DND-41 (cell line): ENCODE results near the gene S100A14.

Experiments
- ATAC-seq: fragments of 200-7000 bp; cut with Tn5 transposase; 3 replicates; pipeline ENCODE4 v1.9.1; 2021; ENCODE audit warnings: low read depth; ENCODE audit not compliant: insufficient read depth
- DNase-seq: peaks from one replicate; pipeline ENCODE4 v3.0.0-alpha.2; 2020
- H2AFZ ChIP-seq: 2 replicates; pipeline ENCODE4 v1.6.0; 2012; ENCODE audit warnings: low read depth, low read length
- H3K27ac ChIP-seq: 2 replicates; pipeline ENCODE4 v1.5.1; 2012; ENCODE audit warnings: low read length, inconsistent platforms
- H3K27me3 ChIP-seq: fragments of 200-600 bp; sonication (generic); 2 replicates; pipeline ENCODE4 v1.6.0; 2012; ENCODE audit warnings: low read length, mild to moderate bottlenecking, inconsistent platforms; ENCODE audit not compliant: insufficient read depth, poor library complexity
- H3K36me3 ChIP-seq: 2 replicates; pipeline ENCODE4 v1.5.1; 2012; ENCODE audit warnings: low read length, inconsistent platforms; ENCODE audit not compliant: insufficient read depth
- H3K4me1 ChIP-seq: 2 replicates; pipeline ENCODE4 v1.5.1; 2012; ENCODE audit warnings: mild to moderate bottlenecking, low read length; ENCODE audit not compliant: insufficient read depth
- H3K4me2 ChIP-seq: 2 replicates; pipeline ENCODE4 v1.6.0; 2012; ENCODE audit warnings: mild to moderate bottlenecking, moderate library complexity, low read length, inconsistent platforms; ENCODE audit not compliant: insufficient read depth
- H3K4me3 ChIP-seq, 2 experiments: fragments of 200-600 bp in 1 of 2; shearing (Covaris generic) in 1 of 2; 2 replicates each; pipeline ENCODE4 v1.5.1; 2012 to 2016; ENCODE audit warnings: inconsistent platforms in 2 of 2, low read length in 2 of 2, mild to moderate bottlenecking in 2 of 2, low read depth in 1 of 2, moderate library complexity in 1 of 2
- H3K79me2 ChIP-seq: 2 replicates; pipeline ENCODE4 v1.6.0; 2012; ENCODE audit warnings: low read length, inconsistent platforms; ENCODE audit not compliant: insufficient read depth
- H3K9ac ChIP-seq: 2 replicates; pipeline ENCODE4 v1.6.0; 2012; ENCODE audit warnings: low read depth, mild to moderate bottlenecking, inconsistent platforms, low read length, moderate library complexity
- H3K9me3 ChIP-seq: 2 replicates; pipeline ENCODE4 v1.5.1; 2012; ENCODE audit warnings: low read length, moderate library complexity, mild to moderate bottlenecking, inconsistent platforms; ENCODE audit not compliant: insufficient read depth, severe bottlenecking
- H4K20me1 ChIP-seq: 2 replicates; pipeline ENCODE4 v1.6.0; 2012; ENCODE audit warnings: low read length; ENCODE audit not compliant: insufficient read depth
- EZH2 ChIP-seq: IDR thresholded peaks from 3 replicates; pipeline ENCODE4 v1.6.1; 2012; ENCODE audit warnings: borderline replicate concordance, low read depth, mild to moderate bottlenecking, moderate library complexity, low read length, inconsistent platforms; ENCODE audit not compliant: severe bottlenecking
- TF ChIP-seq, protein P1 (sequence below): IDR thresholded peaks from 2 replicates; pipeline ENCODE4 v1.5.1; 2012; ENCODE audit warnings: borderline replicate concordance, low read length, moderate library complexity, mild to moderate bottlenecking; ENCODE audit not compliant: poor library complexity, severe bottlenecking; ENCODE audit errors: extremely low read depth

S100A14 gene

DNA sequence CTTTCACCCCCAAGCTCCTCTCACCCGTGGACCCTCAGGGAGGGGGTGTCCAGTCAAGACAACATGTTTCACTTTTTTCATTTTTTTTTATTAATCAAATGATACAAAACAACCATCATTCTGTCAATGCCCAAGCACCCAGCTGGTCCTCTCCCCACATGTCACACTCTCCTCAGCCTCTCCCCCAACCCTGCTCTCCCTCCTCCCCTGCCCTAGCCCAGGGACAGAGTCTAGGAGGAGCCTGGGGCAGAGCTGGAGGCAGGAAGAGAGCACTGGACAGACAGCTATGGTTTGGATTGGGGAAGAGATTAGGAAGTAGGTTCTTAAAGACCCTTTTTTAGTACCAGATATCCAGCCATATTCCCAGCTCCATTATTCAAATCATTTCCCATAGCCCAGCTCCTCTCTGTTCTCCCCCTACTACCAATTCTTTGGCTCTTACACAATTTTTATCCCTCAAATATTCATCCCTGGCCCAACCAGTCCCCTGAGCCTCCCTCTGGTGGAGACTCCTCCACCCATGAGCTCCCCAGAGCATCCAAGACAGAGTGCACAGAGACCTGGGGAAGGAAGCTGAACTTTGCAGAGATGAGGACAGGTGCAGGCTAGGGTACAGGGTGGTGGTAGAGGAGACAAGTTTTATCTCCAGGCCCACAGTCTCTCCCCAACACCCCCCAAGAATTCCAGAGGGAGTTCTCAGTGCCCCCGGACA lies 1.8 kb downstream of the S100A14 start:
- ATAC-seq (no peak), DNase-seq (no peak)
- no peaks in the 10 kb centered on the region for H3K27me3 ChIP-seq
- no peaks in the 10 kb centered on the region for H3K4me1 ChIP-seq
- H3K79me2 ChIP-seq, result no peaks in the 10 kb centered on the region
- no peaks in the 10 kb centered on the region for H3K9me3 ChIP-seq
- H3K9ac ChIP-seq, result no peak overlapping the region
- no peaks in the 10 kb centered on the region for H3K36me3 ChIP-seq
- TF ChIP-seq EZH2, result no peak
- TF ChIP-seq, protein P1, sequence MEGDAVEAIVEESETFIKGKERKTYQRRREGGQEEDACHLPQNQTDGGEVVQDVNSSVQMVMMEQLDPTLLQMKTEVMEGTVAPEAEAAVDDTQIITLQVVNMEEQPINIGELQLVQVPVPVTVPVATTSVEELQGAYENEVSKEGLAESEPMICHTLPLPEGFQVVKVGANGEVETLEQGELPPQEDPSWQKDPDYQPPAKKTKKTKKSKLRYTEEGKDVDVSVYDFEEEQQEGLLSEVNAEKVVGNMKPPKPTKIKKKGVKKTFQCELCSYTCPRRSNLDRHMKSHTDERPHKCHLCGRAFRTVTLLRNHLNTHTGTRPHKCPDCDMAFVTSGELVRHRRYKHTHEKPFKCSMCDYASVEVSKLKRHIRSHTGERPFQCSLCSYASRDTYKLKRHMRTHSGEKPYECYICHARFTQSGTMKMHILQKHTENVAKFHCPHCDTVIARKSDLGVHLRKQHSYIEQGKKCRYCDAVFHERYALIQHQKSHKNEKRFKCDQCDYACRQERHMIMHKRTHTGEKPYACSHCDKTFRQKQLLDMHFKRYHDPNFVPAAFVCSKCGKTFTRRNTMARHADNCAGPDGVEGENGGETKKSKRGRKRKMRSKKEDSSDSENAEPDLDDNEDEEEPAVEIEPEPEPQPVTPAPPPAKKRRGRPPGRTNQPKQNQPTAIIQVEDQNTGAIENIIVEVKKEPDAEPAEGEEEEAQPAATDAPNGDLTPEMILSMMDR, result no peak
- no peak overlapping the region for H3K4me3 ChIP-seq
- no peak overlapping the region for H3K27ac ChIP-seq
- H3K4me2 ChIP-seq, result no peak overlapping the region
- H4K20me1 ChIP-seq, result no peaks in the 10 kb centered on the region; the same call in 1 of the 2 replicates
- no peak overlapping the region for H2AFZ ChIP-seq

DNA sequence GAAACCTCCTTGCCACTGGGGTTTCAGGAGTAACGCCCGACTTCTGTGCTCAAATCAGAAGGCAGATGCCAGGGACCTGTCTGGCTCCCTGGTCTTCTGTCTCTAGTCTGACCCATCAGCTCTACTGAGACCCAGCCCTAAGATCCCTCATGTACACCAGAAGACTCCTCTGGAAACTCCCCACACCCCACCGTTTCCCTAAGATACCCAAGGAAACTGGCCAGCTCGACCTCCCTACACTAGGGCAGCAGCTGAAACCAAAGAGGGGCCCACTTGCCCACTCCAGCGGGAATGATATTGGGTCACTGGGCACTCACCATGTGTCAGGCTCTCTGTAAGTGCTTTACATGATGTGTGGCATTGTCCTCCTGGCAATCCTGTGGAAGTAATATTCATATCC lies 2.7 kb downstream of the S100A14 start:
- Histone ChIP-seq H4K20me1 (no peaks in the 10 kb centered on the region; the same call in 1 of the 2 replicates), H3K36me3 (no peaks in the 10 kb centered on the region), H3K79me2 (no peaks in the 10 kb centered on the region), H3K4me2 (no peak overlapping the region), H3K9ac (no peak overlapping the region), H3K4me1 (no peaks in the 10 kb centered on the region), H3K4me3 (no peak overlapping the region), H3K27ac (no peak overlapping the region), H2AFZ (no peak overlapping the region), H3K9me3 (no peaks in the 10 kb centered on the region), H3K27me3 (no peaks in the 10 kb centered on the region)
- ATAC-seq (no peak), DNase-seq (no peak)
- no peak for TF ChIP-seq EZH2
- TF ChIP-seq, protein P1, result no peak

DNA sequence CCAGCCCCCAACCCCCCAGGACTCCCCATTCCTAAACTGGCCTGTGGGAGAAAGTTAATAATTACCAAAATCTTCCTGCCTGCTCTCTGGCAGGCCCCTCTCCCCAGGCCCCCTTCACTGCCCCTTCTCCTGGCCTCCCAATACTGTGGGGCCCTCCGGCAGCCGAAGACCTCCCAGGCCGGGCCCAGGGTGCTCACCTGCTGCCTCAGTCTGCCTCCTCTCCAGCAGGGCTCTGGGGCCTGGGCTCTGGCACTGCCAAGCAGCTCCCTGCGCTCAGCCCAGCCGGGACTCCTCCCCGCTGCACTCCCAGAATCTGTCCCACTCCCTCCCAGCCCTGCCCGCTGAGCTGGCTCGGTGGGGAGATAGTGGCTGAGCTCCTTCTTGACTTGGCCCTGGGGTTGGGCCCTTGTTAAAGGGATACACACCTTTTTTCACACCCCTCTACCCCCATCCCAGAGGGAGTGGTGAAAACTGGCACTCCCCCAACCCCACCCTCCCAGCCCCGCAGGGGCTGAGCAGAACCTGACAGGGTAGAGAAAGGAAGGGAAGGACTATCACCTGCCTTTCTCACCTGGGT lies 3.3 kb downstream of the S100A14 start, which contains the start of gene S100A16:
TSS of gene S100A16 (minus strand) at position 383 of the 577 bp plus-strand sequence. CDS start 4,986 bp downstream, outside the sequence.
- no peak within 1 kb of the TSS for H3K4me2 ChIP-seq
- no peaks in the 10 kb centered on the region for H3K36me3 ChIP-seq
- no peaks in the 10 kb centered on the region for H3K27me3 ChIP-seq
- no peak within 1 kb of the TSS for H3K4me3 ChIP-seq
- H4K20me1 ChIP-seq, result no peaks in the 10 kb centered on the region; the same call in 1 of the 2 replicates
- no peaks in the 10 kb centered on the region for H3K4me1 ChIP-seq
- no peak within 1 kb of the TSS for H3K9ac ChIP-seq
- no peak within 1 kb of the TSS for H2AFZ ChIP-seq
- DNase-seq (no peak), ATAC-seq (no peak; the same call in 2 of the 3 replicates)
- H3K9me3 ChIP-seq, result no peaks in the 10 kb centered on the region
- TF ChIP-seq, protein P1, result no peak
- no peak for TF ChIP-seq EZH2
- H3K27ac ChIP-seq, result no peak within 1 kb of the TSS
- no peaks in the 10 kb centered on the region for H3K79me2 ChIP-seq
